ENCODE results near the gene ZEB2. TPM values are rescaled to one million over a fixed set of nuclear protein-coding genes. Genes with fewer than 3 reads are reported as not detected.

ZEB2 gene
- total RNA-seq, 1 experiment from 2014 or later, result 1.2 TPM

DNA sequence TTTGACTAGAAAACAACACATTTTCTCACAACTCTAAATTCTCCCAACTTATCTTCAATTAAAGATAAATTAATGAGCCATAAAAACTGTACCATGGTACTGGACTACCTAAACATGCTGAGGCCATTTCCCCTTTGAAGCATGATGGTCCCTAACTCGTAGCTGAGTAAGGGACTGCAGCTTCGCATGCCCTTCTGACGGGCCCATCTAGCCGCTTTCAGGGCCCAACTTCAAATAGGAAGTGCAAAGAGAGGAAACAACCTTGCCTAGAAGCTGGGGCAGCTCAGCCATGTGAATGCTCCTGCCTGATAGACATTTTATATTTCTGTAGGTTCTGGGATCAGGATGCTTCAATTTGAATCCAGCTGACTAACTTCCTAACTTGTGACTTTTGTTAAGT is 72.4 kb downstream of the ZEB2 start:
- TF ChIP-seq, protein P1, sequence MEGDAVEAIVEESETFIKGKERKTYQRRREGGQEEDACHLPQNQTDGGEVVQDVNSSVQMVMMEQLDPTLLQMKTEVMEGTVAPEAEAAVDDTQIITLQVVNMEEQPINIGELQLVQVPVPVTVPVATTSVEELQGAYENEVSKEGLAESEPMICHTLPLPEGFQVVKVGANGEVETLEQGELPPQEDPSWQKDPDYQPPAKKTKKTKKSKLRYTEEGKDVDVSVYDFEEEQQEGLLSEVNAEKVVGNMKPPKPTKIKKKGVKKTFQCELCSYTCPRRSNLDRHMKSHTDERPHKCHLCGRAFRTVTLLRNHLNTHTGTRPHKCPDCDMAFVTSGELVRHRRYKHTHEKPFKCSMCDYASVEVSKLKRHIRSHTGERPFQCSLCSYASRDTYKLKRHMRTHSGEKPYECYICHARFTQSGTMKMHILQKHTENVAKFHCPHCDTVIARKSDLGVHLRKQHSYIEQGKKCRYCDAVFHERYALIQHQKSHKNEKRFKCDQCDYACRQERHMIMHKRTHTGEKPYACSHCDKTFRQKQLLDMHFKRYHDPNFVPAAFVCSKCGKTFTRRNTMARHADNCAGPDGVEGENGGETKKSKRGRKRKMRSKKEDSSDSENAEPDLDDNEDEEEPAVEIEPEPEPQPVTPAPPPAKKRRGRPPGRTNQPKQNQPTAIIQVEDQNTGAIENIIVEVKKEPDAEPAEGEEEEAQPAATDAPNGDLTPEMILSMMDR (conservative IDR thresholded peaks at IDR 0.05), result no peak
- H4K5ac ChIP-seq (ENCODE audit: insufficient read length, low read depth, low read length), result no peak overlapping the region
- H3K14ac ChIP-seq (ENCODE audit: insufficient read depth, low read length), result no peak overlapping the region
- H3K27me3 ChIP-seq (ENCODE audit: insufficient read depth, low read length), result peaks cover 5% of the 10 kb centered on the region; the same call in 1 of the 2 replicates
- no peak overlapping the region for H2BK120ac ChIP-seq (ENCODE audit: low read depth, low read length, poor library complexity, severe bottlenecking)
- no peak overlapping the region for H4K8ac ChIP-seq (replicated peaks; ENCODE audit: insufficient read length, low read depth, low read length)
- no peaks in the 10 kb centered on the region for H3K79me1 ChIP-seq (ENCODE audit: insufficient read depth, low read depth, low read length, poor library complexity, severe bottlenecking)
- H3K23ac ChIP-seq (ENCODE audit: insufficient read length, low read depth, low read length), result no peak overlapping the region
- peaks cover 36% of the 10 kb centered on the region for H3K27me3 Mint-ChIP-seq (ENCODE audit: low read depth)
- no peak overlapping the region for H2AK5ac ChIP-seq (ENCODE audit: insufficient read length, low read length)
- H3K4me2 ChIP-seq (ENCODE audit: insufficient read depth, insufficient read length, low read length), result no peak overlapping the region
- no peak overlapping the region for H3K27ac ChIP-seq (ENCODE audit: insufficient read length, low read depth, low read length)
- no peak for DNase-seq
- H3K9me3 Mint-ChIP-seq, result peaks cover 8% of the 10 kb centered on the region in 2 experiments; a peak in 4 of 5 replicates
- no peaks in the 10 kb centered on the region for H3K79me2 ChIP-seq (ENCODE audit: insufficient read depth, low read length)
- peaks cover 8% of the 10 kb centered on the region; the same call in 1 of the 2 replicates for H3K4me1 ChIP-seq (ENCODE audit: insufficient read depth, low read length)
- no peaks in the 10 kb centered on the region for H4K20me1 ChIP-seq (ENCODE audit: control insufficient read depth, insufficient read depth, insufficient read length)
- no peak overlapping the region for H2BK12ac ChIP-seq (ENCODE audit: insufficient read length, low read depth, low read length)
- H3K27ac Mint-ChIP-seq, result peak overlapping the region in 1 of 3 experiments; percentile 13; a peak in 1 of 7 replicates
- no peak overlapping the region for H4K91ac ChIP-seq (ENCODE audit: insufficient read length, low read depth, low read length)
- H3K36me3 Mint-ChIP-seq (ENCODE audit: insufficient read depth in 1 of 3, low read depth in 3 of 3), result peaks cover 0 to 11% (median 6%) of the 10 kb centered on the region in 3 experiments; a peak in 4 of 7 replicates
- H2BK20ac ChIP-seq (ENCODE audit: low read depth, low read length, poor library complexity, severe bottlenecking), result no peak overlapping the region
- H2BK5ac ChIP-seq (ENCODE audit: insufficient read length, low read length), result no peak overlapping the region
- no peak overlapping the region for H3K4ac ChIP-seq (ENCODE audit: low read depth, low read length)
- peaks cover 57 to 58% of the 10 kb centered on the region in 2 experiments for H3K4me1 Mint-ChIP-seq
- H3K56ac ChIP-seq (ENCODE audit: insufficient read length, low read depth, low read length), result no peak overlapping the region
- no peak overlapping the region for H2BK15ac ChIP-seq (ENCODE audit: low read depth, low read length)
- no CpG with 5 or more reads among the region's 4 CpGs for WGBS (ENCODE audit: extremely low coverage, insufficient read length, low lambda C conversion rate)
- H3K9me3 ChIP-seq (ENCODE audit: control insufficient read depth, low read depth, low read length), result no peaks in the 10 kb centered on the region
- H3T11ph ChIP-seq (ENCODE audit: low read length), result no peak overlapping the region
- no peaks in the 10 kb centered on the region for H3K23me2 ChIP-seq (ENCODE audit: insufficient read length, low read depth, low read length, poor library complexity, severe bottlenecking)
- no peak overlapping the region for H3K18ac ChIP-seq (ENCODE audit: insufficient read length, low read depth, low read length)
- no peak overlapping the region for H3K9ac ChIP-seq (ENCODE audit: extremely low read depth, insufficient read length, low read length)
- no peak overlapping the region for H3K4me3 Mint-ChIP-seq
- no peak overlapping the region for H2AFZ ChIP-seq (ENCODE audit: low read length)

Data from H9 (cell line).